ENCODE results near the gene TRAK2.

Gene TRAK2

GRCh38 chr2:201458381-201458780 lies 7.1 kb upstream of the TRAK2 start:
- H3K9me3 ChIP-seq (ENCODE audit: insufficient read depth, low read length), result no peaks in the 10 kb centered on the region
- no peak overlapping the region for H3K27ac ChIP-seq (ENCODE audit: low read length)
- H3K9ac ChIP-seq (ENCODE audit: low read length), result no peak overlapping the region
- peaks cover 4% of the 10 kb centered on the region for H3K36me3 ChIP-seq (replicated peaks; ENCODE audit: low read depth, low read length)
- no peaks in the 10 kb centered on the region for H3K79me2 ChIP-seq (ENCODE audit: low read length)
- no peaks in the 10 kb centered on the region for H4K20me1 ChIP-seq (ENCODE audit: insufficient read depth, low read length)
- H2AFZ ChIP-seq (ENCODE audit: low read depth, low read length), result no peak overlapping the region
- H3K4me2 ChIP-seq (ENCODE audit: low read length), result no peak overlapping the region
- H3K27me3 ChIP-seq (ENCODE audit: low read depth, low read length), result no peaks in the 10 kb centered on the region
- no peak overlapping the region for H3K4me3 ChIP-seq (ENCODE audit: low read length)
- no peaks in the 10 kb centered on the region for H3K4me1 ChIP-seq (ENCODE audit: low read length)
- TF ChIP-seq, protein P1, sequence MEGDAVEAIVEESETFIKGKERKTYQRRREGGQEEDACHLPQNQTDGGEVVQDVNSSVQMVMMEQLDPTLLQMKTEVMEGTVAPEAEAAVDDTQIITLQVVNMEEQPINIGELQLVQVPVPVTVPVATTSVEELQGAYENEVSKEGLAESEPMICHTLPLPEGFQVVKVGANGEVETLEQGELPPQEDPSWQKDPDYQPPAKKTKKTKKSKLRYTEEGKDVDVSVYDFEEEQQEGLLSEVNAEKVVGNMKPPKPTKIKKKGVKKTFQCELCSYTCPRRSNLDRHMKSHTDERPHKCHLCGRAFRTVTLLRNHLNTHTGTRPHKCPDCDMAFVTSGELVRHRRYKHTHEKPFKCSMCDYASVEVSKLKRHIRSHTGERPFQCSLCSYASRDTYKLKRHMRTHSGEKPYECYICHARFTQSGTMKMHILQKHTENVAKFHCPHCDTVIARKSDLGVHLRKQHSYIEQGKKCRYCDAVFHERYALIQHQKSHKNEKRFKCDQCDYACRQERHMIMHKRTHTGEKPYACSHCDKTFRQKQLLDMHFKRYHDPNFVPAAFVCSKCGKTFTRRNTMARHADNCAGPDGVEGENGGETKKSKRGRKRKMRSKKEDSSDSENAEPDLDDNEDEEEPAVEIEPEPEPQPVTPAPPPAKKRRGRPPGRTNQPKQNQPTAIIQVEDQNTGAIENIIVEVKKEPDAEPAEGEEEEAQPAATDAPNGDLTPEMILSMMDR (IDR thresholded peaks at IDR 0.05; ENCODE audit: low read depth, low read length), result no peak
- no peak for TF ChIP-seq EZH2phosphoT487 (IDR thresholded peaks at IDR 0.05; ENCODE audit: low read depth)

DNA sequence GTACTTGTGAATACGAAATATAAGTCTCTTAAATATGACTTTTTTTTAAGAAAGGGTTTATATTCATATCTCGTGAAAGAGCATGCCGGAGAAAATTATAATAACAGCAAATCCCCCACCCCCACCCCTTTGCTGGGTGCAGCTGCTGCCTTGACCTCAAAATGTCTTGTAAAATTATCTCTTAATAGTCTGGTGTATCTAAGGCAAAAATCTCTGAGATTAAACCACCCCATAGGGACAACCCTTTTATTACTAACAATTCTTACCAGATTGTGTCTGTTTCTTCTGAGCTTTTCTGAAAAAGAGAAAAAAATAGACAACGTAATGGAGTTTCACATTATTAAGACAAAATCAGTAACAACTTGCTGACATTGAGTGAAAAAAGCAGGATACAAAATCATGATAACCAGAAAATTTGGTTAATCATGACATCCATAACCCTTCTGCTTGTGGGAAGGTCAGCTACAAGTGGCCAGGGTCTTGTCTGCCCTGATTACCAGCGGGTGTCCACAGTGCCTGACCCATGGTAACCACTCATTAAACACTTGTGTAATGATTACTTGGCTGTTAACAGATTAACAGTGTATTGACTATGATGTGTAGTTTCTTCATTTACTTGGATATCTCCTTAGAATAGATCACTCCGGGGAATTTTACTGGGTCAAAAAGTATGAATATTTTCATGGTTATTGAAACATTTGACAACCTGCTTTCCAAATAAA lies 1.8 kb upstream of the TRAK2 start:
- H3K9ac ChIP-seq (ENCODE audit: low read length), result no peak overlapping the region
- no peak for TF ChIP-seq EZH2phosphoT487 (IDR thresholded peaks at IDR 0.05; ENCODE audit: low read depth)
- TF ChIP-seq, protein P1 (IDR thresholded peaks at IDR 0.05; ENCODE audit: low read depth, low read length), result no peak
- H3K36me3 ChIP-seq (replicated peaks; ENCODE audit: low read depth, low read length), result no peaks in the 10 kb centered on the region
- H2AFZ ChIP-seq (ENCODE audit: low read depth, low read length), result no peak overlapping the region
- H3K27me3 ChIP-seq (ENCODE audit: low read depth, low read length), result no peaks in the 10 kb centered on the region
- peaks cover 12% of the 10 kb centered on the region for H3K79me2 ChIP-seq (ENCODE audit: low read length)
- H3K4me3 ChIP-seq (ENCODE audit: low read length), result peak overlapping the region; percentile 94; the same call in 1 of the 2 replicates
- peaks cover 10% of the 10 kb centered on the region for H3K4me1 ChIP-seq (ENCODE audit: low read length)
- no peaks in the 10 kb centered on the region for H3K9me3 ChIP-seq (ENCODE audit: insufficient read depth, low read length)
- no peaks in the 10 kb centered on the region for H4K20me1 ChIP-seq (ENCODE audit: insufficient read depth, low read length)
- H3K4me2 ChIP-seq (ENCODE audit: low read length), result peak overlapping the region; percentile 77
- H3K27ac ChIP-seq (ENCODE audit: low read length), result no peak overlapping the region

- Histone ChIP-seq H3K27me3 (ENCODE audit: low read depth, low read length) (no peaks in the 10 kb centered on the region), H3K27ac (ENCODE audit: low read length) (no peak overlapping the region), H3K4me3 (ENCODE audit: low read length) (peak overlapping the region; percentile 94), H3K4me1 (ENCODE audit: low read length) (peaks cover 10% of the 10 kb centered on the region), H4K20me1 (ENCODE audit: insufficient read depth, low read length) (no peaks in the 10 kb centered on the region), H3K4me2 (ENCODE audit: low read length) (peak overlapping the region; percentile 77), H3K9ac (ENCODE audit: low read length) (peak overlapping the region; percentile 63), H3K9me3 (ENCODE audit: insufficient read depth, low read length) (no peaks in the 10 kb centered on the region), H3K79me2 (ENCODE audit: low read length) (peaks cover 12% of the 10 kb centered on the region), H2AFZ (ENCODE audit: low read depth, low read length) (peak overlapping the region; percentile 56; the same call in 1 of the 2 replicates), H3K36me3 (replicated peaks; ENCODE audit: low read depth, low read length) (no peaks in the 10 kb centered on the region)
- TF ChIP-seq, protein P1 (IDR thresholded peaks at IDR 0.05; ENCODE audit: low read depth, low read length), result no peak
- no peak for TF ChIP-seq EZH2phosphoT487 (IDR thresholded peaks at IDR 0.05; ENCODE audit: low read depth)
Observed at GRCh38 chr2:201452058-201452921, 1.0 kb upstream of the TRAK2 start.

GRCh38 chr2:201450954-201451291 lies 335 bp downstream of the TRAK2 start:
- H3K79me2 ChIP-seq (ENCODE audit: low read length), result peaks cover 12% of the 10 kb centered on the region
- TF ChIP-seq, protein P1 (IDR thresholded peaks at IDR 0.05; ENCODE audit: low read depth, low read length), result no peak
- no peak for TF ChIP-seq EZH2phosphoT487 (IDR thresholded peaks at IDR 0.05; ENCODE audit: low read depth)

More at GRCh38 chr2:201450954-201451291, 335 bp downstream of the TRAK2 start:
- Histone ChIP-seq H3K9me3 (ENCODE audit: insufficient read depth, low read length) (no peaks in the 10 kb centered on the region), H3K4me2 (ENCODE audit: low read length) (peak overlapping the region; percentile 80), H3K27me3 (ENCODE audit: low read depth, low read length) (no peaks in the 10 kb centered on the region), H4K20me1 (ENCODE audit: insufficient read depth, low read length) (no peaks in the 10 kb centered on the region), H3K4me3 (ENCODE audit: low read length) (peak overlapping the region; percentile 94), H2AFZ (ENCODE audit: low read depth, low read length) (peak overlapping the region; percentile 93), H3K4me1 (ENCODE audit: low read length) (peaks cover 10% of the 10 kb centered on the region), H3K27ac (ENCODE audit: low read length) (peak overlapping the region; percentile 36), H3K9ac (ENCODE audit: low read length) (peak overlapping the region; percentile 75), H3K36me3 (replicated peaks; ENCODE audit: low read depth, low read length) (no peaks in the 10 kb centered on the region)
